GM06990 (cell line): ENCODE data around the gene SEMA7A.

ENCODE experiments used
- DNase-seq: peaks from one replicate; pipeline ENCODE4 v3.0.0-alpha.2; 2011; ENCODE audit not compliant: insufficient read length; ENCODE audit errors: extremely low read depth
- H3K27me3 ChIP-seq: replicated peaks from 2 replicates; pipeline ENCODE4 v1.6.0; 2011; ENCODE audit warnings: low read length; ENCODE audit not compliant: control insufficient read depth, insufficient read depth
- H3K36me3 ChIP-seq: 2 replicates; pipeline ENCODE4 v1.5.1; 2011; ENCODE audit warnings: low read length; ENCODE audit not compliant: control insufficient read depth, insufficient read depth
- H3K4me3 ChIP-seq: replicated peaks from 2 replicates; pipeline ENCODE4 v1.5.1; 2011; ENCODE audit warnings: low read depth, mild to moderate bottlenecking, control low read depth, low read length
- CTCF ChIP-seq: IDR thresholded peaks from 2 replicates; pipeline ENCODE4 v1.5.1; 2011; ENCODE audit warnings: low read length, control low read depth, mild to moderate bottlenecking, inconsistent platforms; ENCODE audit not compliant: insufficient read depth, poor library complexity, severe bottlenecking

The SEMA7A gene

GRCh38 chr15:74415966-74416916 is 17.5 kb downstream of the SEMA7A start:
- Histone ChIP-seq H3K27me3 (no peaks in the 10 kb centered on the region), H3K36me3 (peaks cover 81% of the 10 kb centered on the region), H3K4me3 (no peak overlapping the region)
- DNase-seq: no peak
- no peak for TF ChIP-seq CTCF

- peaks cover 90% of the 10 kb centered on the region for H3K36me3 ChIP-seq
Measured at GRCh38 chr15:74414603-74415338, 19.0 kb downstream of the SEMA7A start.

GRCh38 chr15:74414081-74414580 is 19.6 kb downstream of the SEMA7A start:
- no peak for TF ChIP-seq CTCF
- Histone ChIP-seq H3K27me3 (no peaks in the 10 kb centered on the region), H3K4me3 (no peak overlapping the region), H3K36me3 (peaks cover 89% of the 10 kb centered on the region)
- DNase-seq: no peak

More at GRCh38 chr15:74414603-74415338, 19.0 kb downstream of the SEMA7A start:
- no peak for TF ChIP-seq CTCF
- H3K4me3 ChIP-seq: no peak overlapping the region
- no peak for DNase-seq
- no peaks in the 10 kb centered on the region for H3K27me3 ChIP-seq

GRCh38 chr15:74413350-74414080 is 20.2 kb downstream of the SEMA7A start:
- no peak for TF ChIP-seq CTCF
- H3K36me3 ChIP-seq: peaks cover 86% of the 10 kb centered on the region
- H3K4me3 ChIP-seq: no peak overlapping the region
- DNase-seq: no peak
- H3K27me3 ChIP-seq: no peaks in the 10 kb centered on the region

- Histone ChIP-seq H3K4me3 (no peak overlapping the region), H3K36me3 (peaks cover 73% of the 10 kb centered on the region), H3K27me3 (no peaks in the 10 kb centered on the region)
- no peak for DNase-seq
- no peak for TF ChIP-seq CTCF
Measured at GRCh38 chr15:74412159-74412558, 21.6 kb downstream of the SEMA7A start.
